ENCODE measurements around the gene MYRIP. TPM values are rescaled to one million over a fixed set of nuclear protein-coding genes. Genes with fewer than 3 reads are reported as not detected.

Gene MYRIP
- total RNA-seq, 1 experiment from 2014 or later, result 1.6 TPM

- no peak for TF ChIP-seq SMAD4 (CRISPR knock-in tag; IDR thresholded peaks at IDR 0.05)
- no peak for TF ChIP-seq KAT7 (CRISPR knock-in tag; IDR thresholded peaks at IDR 0.05; ENCODE audit: borderline replicate concordance)
- no peak for TF ChIP-seq CREB1 (CRISPR knock-in tag; IDR thresholded peaks at IDR 0.05)
- TF ChIP-seq OVOL2 (CRISPR knock-in tag; IDR thresholded peaks at IDR 0.05; ENCODE audit: borderline replicate concordance), result no peak
- TF ChIP-seq ZNF416 (CRISPR knock-in tag; IDR thresholded peaks at IDR 0.05), result no peak
- no peak for TF ChIP-seq TEAD4 (CRISPR knock-in tag; IDR thresholded peaks at IDR 0.05)
- TF ChIP-seq TP53 (CRISPR knock-in tag; IDR thresholded peaks at IDR 0.05), result no peak
These were observed 427.8 kb downstream of the MYRIP start (continued) for GRCh38 chr3:40237159-40237558.

GRCh38 chr3:40237889-40238571 lies 428.6 kb downstream of the MYRIP start:
- DNase-seq (ENCODE audit: low spot score) (peak; percentile 20), ATAC-seq (peak; percentile 96)
- peaks cover 8% of the 10 kb centered on the region for H3K4me1 Mint-ChIP-seq
- H3K36me3 Mint-ChIP-seq, result no peaks in the 10 kb centered on the region
- CTCF ChIA-PET, result interaction anchor here (1.2 to 1.5 kb wide), 6 partner anchors 8 to 71 kb away, joined by 3 to 9 read pairs (median 4); partner anchors contain the start of gene EIF1B
- no peak overlapping the region for H3K4me3 Mint-ChIP-seq
- H3K27ac Mint-ChIP-seq, result no peak overlapping the region
- POLR2A ChIA-PET, result no interaction called here
- peaks cover 9% of the 10 kb centered on the region for H3K9me3 Mint-ChIP-seq
- H3K27me3 Mint-ChIP-seq (ENCODE audit: low read depth), result no peaks in the 10 kb centered on the region
- no peak for TF ChIP-seq AR (CRISPR knock-in tag; IDR thresholded peaks at IDR 0.05)
- no peak for TF ChIP-seq NFATC4 (CRISPR knock-in tag; IDR thresholded peaks at IDR 0.05)
- TF ChIP-seq NFE2L1 (CRISPR knock-in tag; IDR thresholded peaks at IDR 0.05), result no peak
- TF ChIP-seq ZBTB21 (CRISPR knock-in tag; IDR thresholded peaks at IDR 0.05; ENCODE audit: borderline replicate concordance), result no peak

- Mint-ChIP-seq H3K36me3 (no peaks in the 10 kb centered on the region), H3K27me3 (ENCODE audit: low read depth) (no peaks in the 10 kb centered on the region), H3K9me3 (0 out of 2 replicates have a peak, but pooled peaks cover 2% of the 10 kb centered on the region), H3K4me3 (no peak overlapping the region), H3K4me1 (peaks cover 8% of the 10 kb centered on the region), H3K27ac (no peak overlapping the region)
- ATAC-seq, result peak; percentile 88
- POLR2A ChIA-PET, result no interaction called here
- no peak for DNase-seq (ENCODE audit: low spot score)
- CTCF ChIA-PET, result interaction anchor here (1.0 to 2.2 kb wide), 7 partner anchors 21 to 88 kb away, joined by 3 to 12 read pairs (median 3); no protein-coding TSS in a partner anchor
- TF ChIP-seq GRHL2 (CRISPR knock-in tag; IDR thresholded peaks at IDR 0.05; ENCODE audit: insufficient replicate concordance, severe bottlenecking) (no peak), IRF1 (CRISPR knock-in tag; IDR thresholded peaks at IDR 0.05) (no peak), ARID4B (CRISPR knock-in tag; IDR thresholded peaks at IDR 0.05; ENCODE audit: borderline replicate concordance) (no peak), ESRRA (CRISPR knock-in tag; IDR thresholded peaks at IDR 0.05; ENCODE audit: borderline replicate concordance) (no peak), ZNF532 (CRISPR knock-in tag; IDR thresholded peaks at IDR 0.05; ENCODE audit: borderline replicate concordance) (no peak), NR3C1 (CRISPR knock-in tag; conservative IDR thresholded peaks at IDR 0.05; ENCODE audit: low read depth) (no peak), TCF7 (CRISPR knock-in tag; IDR thresholded peaks at IDR 0.05; ENCODE audit: low read depth) (no peak), ZBTB21 (CRISPR knock-in tag; IDR thresholded peaks at IDR 0.05; ENCODE audit: borderline replicate concordance) (no peak), MAX (CRISPR knock-in tag; IDR thresholded peaks at IDR 0.05) (no peak)
These were observed 431.5 kb downstream of the MYRIP start for GRCh38 chr3:40240921-40241320.
